B cell (primary cell): Measurements from ENCODE around the gene BPIFB2. TPM values are rescaled to one million over a fixed set of nuclear protein-coding genes. Genes with fewer than 3 reads are reported as not detected.

ENCODE experiments used
- ATAC-seq: fragments of 200-7000 bp; cut with Tn5 transposase; one replicate; pipeline ENCODE4 v1.10.0; 2021; ENCODE audit warnings: low read depth, mild to moderate bottlenecking, moderate number of reproducible peaks, moderate library complexity
- CTCF ChIA-PET: fragments of 350-600 bp; sonication (Branson Sonifier 250); formaldehyde crosslinking; loops from one replicate; lab custom pipeline; 2021; ENCODE audit warnings: antibody characterized with exemption, inconsistent platforms; lab: Charles Lee
- POLR2A ChIA-PET: fragments of 350-600 bp; sonication (Branson Sonifier 250); formaldehyde crosslinking; loops from one replicate; lab custom pipeline; 2021; ENCODE audit warnings: antibody characterized with exemption; lab: Charles Lee
- DNase-seq: peaks from one replicate; pipeline ENCODE4 v3.0.0; 2013
- H2AFZ ChIP-seq: 2 replicates; pipeline ENCODE4 v1.6.1; 2012; ENCODE audit warnings: mild to moderate bottlenecking, low read depth, low read length; ENCODE audit not compliant: insufficient read depth, poor library complexity, severe bottlenecking
- H3K27ac ChIP-seq, 2 donors: 1 replicate in 1 of 2; 2 replicates in 1 of 2; pipeline ENCODE4 v1.5.1; 2012 to 2013; ENCODE audit warnings: low read length in 2 of 2, mild to moderate bottlenecking in 2 of 2, moderate library complexity in 1 of 2
- H3K27me3 ChIP-seq, 4 experiments: fragments of 200-600 bp in 1 of 4; sonication (generic) in 1 of 4; replicated peaks in 1 of 4; 1 replicate in 2 of 4; 2 replicates in 2 of 4; pipeline versions ENCODE4 v1.6.1 to v1.7.0; 2013 to 2016; ENCODE audit warnings: low read length in 3 of 4, mild to moderate bottlenecking in 2 of 4, mixed read lengths in 1 of 4, moderate library complexity in 1 of 4; ENCODE audit not compliant: insufficient read depth in 4 of 4, control insufficient read depth in 3 of 4; ENCODE audit errors: control extremely low read depth in 1 of 4
- H3K36me3 ChIP-seq, 2 experiments: replicated peaks in 1 of 2; 1 replicate in 1 of 2; 2 replicates in 1 of 2; pipeline versions ENCODE4 v1.6.1 to v1.7.1; 2013; ENCODE audit warnings: low read length in 1 of 2; ENCODE audit not compliant: insufficient read depth in 2 of 2, control insufficient read depth in 1 of 2; ENCODE audit errors: control extremely low read depth in 1 of 2, extremely low read depth in 1 of 2
- H3K4me1 ChIP-seq, 2 donors: fragments of 200-600 bp in 1 of 2; sonication (generic) in 1 of 2; 1 replicate in 1 of 2; 2 replicates in 1 of 2; pipeline versions ENCODE4 v1.5.1 to v1.6.1; 2013 to 2017; ENCODE audit warnings: low read length in 2 of 2; ENCODE audit not compliant: control insufficient read depth in 2 of 2, insufficient read depth in 2 of 2
- H3K4me2 ChIP-seq: replicated peaks from 2 replicates; pipeline ENCODE3; 2012; ENCODE audit warnings: mild to moderate bottlenecking, low read depth, low read length; ENCODE audit not compliant: poor library complexity, severe bottlenecking
- H3K4me3 ChIP-seq, 5 experiments: fragments of 200-600 bp in 1 of 5; sonication (generic) in 1 of 5; 1 replicate in 3 of 5; 2 replicates in 2 of 5; pipeline versions ENCODE4 v1.5.1 to v1.7.0; 2011 to 2016; ENCODE audit warnings: low read length in 4 of 5, mild to moderate bottlenecking in 4 of 5, low read depth in 2 of 5, control low read depth in 1 of 5, moderate library complexity in 1 of 5; ENCODE audit not compliant: insufficient read depth in 1 of 5; ENCODE audit errors: control extremely low read depth in 1 of 5, extremely low read depth in 1 of 5
- H3K79me2 ChIP-seq: fragments of 200-600 bp; sonication (generic); one replicate; pipeline ENCODE4 v1.6.0; 2016; ENCODE audit warnings: low read length; ENCODE audit not compliant: control insufficient read depth, insufficient read depth
- H3K9ac ChIP-seq: fragments of 200-600 bp; sonication (generic); 2 replicates; pipeline ENCODE4 v1.6.1; 2017; ENCODE audit warnings: mild to moderate bottlenecking, low read length, moderate library complexity
- H3K9me3 ChIP-seq, 3 donors: one replicate each; pipeline versions ENCODE4 v1.6.1 to v1.7.1; 2013; ENCODE audit warnings: low read length in 2 of 3; ENCODE audit not compliant: control insufficient read depth in 2 of 3, insufficient read depth in 1 of 3; ENCODE audit errors: control extremely low read depth in 1 of 3
- H4K20me1 ChIP-seq: 2 replicates; pipeline ENCODE4 v1.6.0; 2012; ENCODE audit warnings: mild to moderate bottlenecking, low read length; ENCODE audit not compliant: insufficient read depth, control insufficient read depth, poor library complexity, severe bottlenecking
- H3K27ac Mint-ChIP-seq: one replicate; pipeline ENCODE4 v1.8.0; 2021; ENCODE audit warnings: mixed read lengths
- H3K27me3 Mint-ChIP-seq: one replicate; pipeline ENCODE4 v1.8.0; 2021; ENCODE audit warnings: mixed read lengths
- H3K4me1 Mint-ChIP-seq: one replicate; pipeline ENCODE4 v1.8.0; 2021; ENCODE audit warnings: mixed read lengths
- H3K4me3 Mint-ChIP-seq: one replicate; pipeline ENCODE4 v1.8.0; 2021; ENCODE audit warnings: mixed read lengths
- H3K9me3 Mint-ChIP-seq: one replicate; pipeline ENCODE4 v1.8.0; 2022; ENCODE audit warnings: mixed read lengths; ENCODE audit not compliant: insufficient read depth
- CTCF ChIP-seq: fragments of 200-600 bp; IDR thresholded peaks from one replicate; pipeline ENCODE4 v1.8.0; 2022; ENCODE audit warnings: antibody characterized with exemption, mild to moderate bottlenecking
- EZH2 ChIP-seq: IDR thresholded peaks from 2 replicates; pipeline ENCODE4 v1.6.1; 2012; ENCODE audit warnings: borderline replicate concordance, low read depth, mild to moderate bottlenecking, moderate library complexity, low read length; ENCODE audit not compliant: insufficient read depth, poor library complexity, severe bottlenecking
- WGBS: methylation state at CpG from one replicate; pipeline ENCODE4 v1.1.5; 2013; ENCODE audit warnings: missing lambda C conversion rate; ENCODE audit not compliant: insufficient coverage; 5-methylcytosine and 5-hydroxymethylcytosine counted together
- intact Hi-C: fragments of 100-400 bp; cut with micrococcal nuclease; formaldehyde crosslinking; loops from one replicate; pipeline ENCODE4 v1.10.0; 2022
- polyA plus RNA-seq: library from polyadenylated mRNA; depleted of rRNA; stranded (reverse); fragments of >200 nt; gene quantifications from 2 replicates; pipeline ENCODE4 v1.2.3, GENCODE V29; 2012
- total RNA-seq, 2 donors: library from RNA; stranded (reverse); fragments of 120-200 nt in 1 of 2; gene quantifications; 1 replicate in 1 of 2; 2 replicates in 1 of 2; pipeline versions ENCODE4 v1.2.3 to v1.2.4, GENCODE V29; 2013 to 2022

Gene BPIFB2
- total and polyA plus RNA-seq, 2 donors (not counting 1 experiment from before 2014, with no cell fraction given): not detected

GRCh38 chr20:32979201-32979998, 28.1 kb upstream of the BPIFB2 start:
- H3K27ac ChIP-seq: no peak overlapping the region
- H4K20me1 ChIP-seq: no peaks in the 10 kb centered on the region
- no peak overlapping the region for H3K27ac Mint-ChIP-seq
- no peaks in the 10 kb centered on the region for H3K79me2 ChIP-seq
- H3K9ac ChIP-seq: no peak overlapping the region
- intact Hi-C loops: no loop called here
- H3K4me3 ChIP-seq: no peak overlapping the region
- peaks cover 0 to 18% (median 0%) of the 10 kb centered on the region in 3 donors for H3K9me3 ChIP-seq
- CTCF ChIA-PET: interaction anchor here (0.9 kb wide), 1 partner anchor 78 kb away, joined by 3 read pairs; no protein-coding TSS in a partner anchor
- no peaks in the 10 kb centered on the region for H3K4me1 ChIP-seq
- H3K4me3 Mint-ChIP-seq: no peak overlapping the region
- no peaks in the 10 kb centered on the region for H3K27me3 Mint-ChIP-seq
- POLR2A ChIA-PET: no interaction called here
- H2AFZ ChIP-seq: no peak overlapping the region
- H3K27me3 ChIP-seq: no peaks in the 10 kb centered on the region
- TF ChIP-seq CTCF (no peak), EZH2 (no peak)
- no peak overlapping the region for H3K4me2 ChIP-seq
- 100% methylated on average over 6 of the region's 9 CpGs for WGBS
- peaks cover 3% of the 10 kb centered on the region for H3K4me1 Mint-ChIP-seq
- no peaks in the 10 kb centered on the region for H3K36me3 ChIP-seq
- ATAC-seq (no peak), DNase-seq (no peak)
- no peaks in the 10 kb centered on the region for H3K9me3 Mint-ChIP-seq
